SK-N-SH (cell line): ENCODE results near the gene ZNF768. TPM values are rescaled to one million over a fixed set of nuclear protein-coding genes. Genes with fewer than 3 reads are reported as not detected.
A peak's percentile ranks its signal among the peaks of the same experiment; 100 is the strongest.

ENCODE experiments used
- CTCF ChIA-PET: fragments of 300-600, 350-600 bp; formaldehyde crosslinking; extraction: SDS; loops from one replicate; lab custom pipeline; 2021; lab: Yijun Ruan, JAX
- POLR2A ChIA-PET: fragments of 350-600 bp; sonication (Branson Sonifier 250); formaldehyde crosslinking; extraction: SDS; loops from one replicate; lab custom pipeline; 2020; ENCODE audit warnings: antibody characterized with exemption, inconsistent platforms; lab: Yijun Ruan, JAX
- DNase-seq: peaks from one replicate; pipeline ENCODE4 v3.0.0; 2012
- H2AFZ ChIP-seq: fragments of 200-600 bp; sonication (generic); 2 replicates; pipeline ENCODE4 v1.8.1; 2016; ENCODE audit warnings: antibody characterized with exemption, mild to moderate bottlenecking, low read depth
- H3F3A ChIP-seq: fragments of 200-600 bp; sonication (generic); replicated peaks from 2 replicates; pipeline ENCODE3; 2016; ENCODE audit warnings: antibody characterized with exemption, mild to moderate bottlenecking; ENCODE audit not compliant: insufficient read depth
- H3K27ac ChIP-seq, 2 experiments: fragments of 200-500 bp in 1 of 2; fragments of 200-600 bp in 1 of 2; sonication (Bioruptor generic) in 1 of 2; sonication (generic), shearing (Covaris generic) in 1 of 2; 2 replicates each; pipeline versions ENCODE4 v1.5.1 to v1.6.1; 2014 to 2016; ENCODE audit warnings: low read depth in 2 of 2, inconsistent platforms in 1 of 2, low read length in 1 of 2, mild to moderate bottlenecking in 1 of 2, mixed read lengths in 1 of 2
- H3K27me3 ChIP-seq: fragments of 200-600 bp; sonication (generic), shearing (Covaris generic); 2 replicates; pipeline ENCODE4 v1.6.1; 2016; ENCODE audit warnings: mixed run types; ENCODE audit not compliant: insufficient read depth
- H3K36me3 ChIP-seq, 2 experiments: fragments of 200-500 bp in 1 of 2; fragments of 200-600 bp in 1 of 2; sonication (Bioruptor generic) in 1 of 2; sonication (generic) in 1 of 2; replicated peaks in 1 of 2; 2 replicates each; pipeline versions ENCODE3 to v1.5.1; 2014 to 2016; ENCODE audit warnings: low read length in 1 of 2, mild to moderate bottlenecking in 1 of 2; ENCODE audit not compliant: insufficient read depth in 2 of 2, control insufficient read depth in 1 of 2
- H3K4me1 ChIP-seq, 2 experiments: fragments of 200-500 bp in 1 of 2; fragments of 200-600 bp in 1 of 2; sonication (Bioruptor generic) in 1 of 2; sonication (generic), shearing (Covaris generic) in 1 of 2; 2 replicates each; pipeline versions ENCODE4 v1.5.1 to v1.6.1; 2014 to 2016; ENCODE audit warnings: low read depth in 1 of 2, low read length in 1 of 2, mixed run types in 1 of 2; ENCODE audit not compliant: insufficient read depth in 2 of 2, control insufficient read depth in 1 of 2
- H3K4me2 ChIP-seq: fragments of 200-600 bp; sonication (generic), shearing (Covaris generic); 2 replicates; pipeline ENCODE4 v1.6.1; 2017; ENCODE audit warnings: mixed run types
- H3K4me3 ChIP-seq, 2 experiments: fragments of 200-500 bp in 1 of 2; fragments of 200-600 bp in 1 of 2; sonication (Bioruptor generic) in 1 of 2; sonication (generic), shearing (Covaris generic) in 1 of 2; 2 replicates each; pipeline versions ENCODE4 v1.5.1 to v1.8.1; 2014 to 2016; ENCODE audit warnings: low read depth in 2 of 2, inconsistent platforms in 1 of 2, low read length in 1 of 2, mild to moderate bottlenecking in 1 of 2, mixed read lengths in 1 of 2, moderate library complexity in 1 of 2
- H3K79me2 ChIP-seq: fragments of 200-600 bp; sonication (generic); 2 replicates; pipeline ENCODE4 v1.8.1; 2017; ENCODE audit warnings: mild to moderate bottlenecking; ENCODE audit not compliant: insufficient read depth
- H3K9ac ChIP-seq: fragments of 200-600 bp; sonication (generic); 2 replicates; pipeline ENCODE4 v1.6.1; 2017; ENCODE audit warnings: mixed run types
- H3K9me2 ChIP-seq: fragments of 200-600 bp; sonication (generic); 2 replicates; pipeline ENCODE4 v1.6.1; 2017; ENCODE audit warnings: mixed run types
- H3K9me3 ChIP-seq: fragments of 200-600 bp; sonication (generic); 2 replicates; pipeline ENCODE4 v1.6.1; 2017; ENCODE audit warnings: mixed run types, mild to moderate bottlenecking, moderate library complexity
- H4K20me1 ChIP-seq: fragments of 200-600 bp; sonication (generic); 2 replicates; pipeline ENCODE4 v1.6.1; 2017; ENCODE audit warnings: mild to moderate bottlenecking, mixed run types; ENCODE audit not compliant: insufficient read depth
- GABPA ChIP-seq: IDR thresholded peaks from 2 replicates; pipeline ENCODE4 v1.4.0; 2012; ENCODE audit warnings: low read depth, mild to moderate bottlenecking
- RAD21 ChIP-seq: IDR thresholded peaks from 2 replicates; pipeline ENCODE4 v1.6.1; 2012; ENCODE audit warnings: mild to moderate bottlenecking, low read length
- REST ChIP-seq: IDR thresholded peaks from 2 replicates; pipeline ENCODE4 v1.6.1; 2012; ENCODE audit warnings: mild to moderate bottlenecking, low read depth, low read length, moderate library complexity
- SIN3A ChIP-seq: IDR thresholded peaks from 2 replicates; pipeline ENCODE4 v1.6.1; 2012; ENCODE audit warnings: low read depth, mild to moderate bottlenecking, low read length, moderate library complexity, borderline replicate concordance
- TAF1 ChIP-seq: IDR thresholded peaks from 2 replicates; pipeline ENCODE4 v1.6.1; 2012; ENCODE audit warnings: low read depth, mild to moderate bottlenecking, low read length, moderate library complexity, borderline replicate concordance
- ZBTB33 ChIP-seq: IDR thresholded peaks from 2 replicates; pipeline ENCODE4 v1.4.0; 2012; ENCODE audit warnings: low read depth, borderline replicate concordance
- WGBS: methylation state at CpG from one replicate; pipeline ENCODE4 v1.1.6; 2017; ENCODE audit warnings: low lambda C conversion rate; 5-methylcytosine and 5-hydroxymethylcytosine counted together
- polyA plus RNA-seq, 3 experiments: library from polyadenylated mRNA; depleted of rRNA; stranded (reverse); fragments of >200 nt; gene quantifications; 2 replicates each; pipeline ENCODE4 v1.2.3, GENCODE V29; 2012

Gene ZNF768
- polyA plus RNA-seq, 1 of the 3 experiments (the other 2 are of a cell fraction), result 26.0 TPM

GRCh38 chr16:30524575-30525568 is 1.5 kb downstream of the ZNF768 start:
- H3K36me3 ChIP-seq, result peaks cover 0 to 6% of the 10 kb centered on the region in 2 experiments
- no peaks in the 10 kb centered on the region for H4K20me1 ChIP-seq
- H3F3A ChIP-seq, result no peaks in the 10 kb centered on the region
- CTCF ChIA-PET, result interaction anchor here (0.9 to 2.5 kb wide), 6 partner anchors 10 to 95 kb away, joined by 3 to 15 read pairs (median 5); partner anchors contain the start of genes DCTPP1 and ZNF747
- TF ChIP-seq REST (no peak), ZBTB33 (no peak), SIN3A (no peak), GABPA (no peak), TAF1 (no peak), RAD21 (no peak)
- TF ChIP-seq, all 33 proteins: peak for 0
- H3K9ac ChIP-seq, result no peak overlapping the region
- no peak overlapping the region for H3K27ac ChIP-seq
- no peaks in the 10 kb centered on the region for H3K79me2 ChIP-seq
- no peak overlapping the region for H3K4me3 ChIP-seq
- peak overlapping the region; percentile 83; the same call in 1 of the 2 replicates for H3K4me2 ChIP-seq
- H3K9me3 ChIP-seq, result no peaks in the 10 kb centered on the region
- POLR2A ChIA-PET, result interaction anchor here (0.6 to 2.1 kb wide), 6 partner anchors 9 to 94 kb away, joined by 3 to 5 read pairs (median 3); no protein-coding TSS in a partner anchor
- no peaks in the 10 kb centered on the region for H3K27me3 ChIP-seq
- DNase-seq, result peak; percentile 28
- no peak overlapping the region for H2AFZ ChIP-seq
- WGBS, result 95% methylated on average over 30 of the region's 60 CpGs
- peaks cover 6 to 11% of the 10 kb centered on the region in 2 experiments; a peak in 3 of 4 replicates for H3K4me1 ChIP-seq
- H3K9me2 ChIP-seq, result no peaks in the 10 kb centered on the region
